Activated CD4-positive, alpha-beta T cell treated with anti-CD3 and anti-CD28 coated beads for 1 hour (primary cell): ENCODE data around the gene CHST5.

Experiments
- DNase-seq: peaks from one replicate; pipeline ENCODE4 v3.0.0-alpha.2; 2020

Gene CHST5

DNA sequence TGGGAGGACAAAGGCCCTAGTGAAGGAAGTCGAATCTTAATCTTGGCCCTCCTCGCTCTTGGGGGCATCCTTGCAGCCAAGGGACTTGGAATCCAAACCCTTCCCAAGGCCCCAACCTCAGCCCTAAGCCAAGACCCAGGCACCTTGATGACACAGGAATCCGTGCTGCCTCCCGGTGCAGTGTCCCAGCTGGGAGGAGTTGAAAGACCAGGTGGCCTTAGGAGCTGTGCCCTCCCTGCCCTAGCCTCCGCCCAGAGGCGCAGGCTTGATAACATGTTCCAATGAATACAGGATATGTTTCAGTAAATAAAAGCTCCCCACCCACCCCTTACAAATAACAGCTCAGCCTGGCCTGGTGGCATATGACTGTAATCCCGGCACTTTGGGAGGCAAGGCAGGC lies at the start of gene CHST5:
CHST5 (minus strand) TSS at position 208 of the 400 bp plus-strand sequence. CDS start 5,724 bp downstream, outside the sequence.
- DNase-seq, result no peak

DNA sequence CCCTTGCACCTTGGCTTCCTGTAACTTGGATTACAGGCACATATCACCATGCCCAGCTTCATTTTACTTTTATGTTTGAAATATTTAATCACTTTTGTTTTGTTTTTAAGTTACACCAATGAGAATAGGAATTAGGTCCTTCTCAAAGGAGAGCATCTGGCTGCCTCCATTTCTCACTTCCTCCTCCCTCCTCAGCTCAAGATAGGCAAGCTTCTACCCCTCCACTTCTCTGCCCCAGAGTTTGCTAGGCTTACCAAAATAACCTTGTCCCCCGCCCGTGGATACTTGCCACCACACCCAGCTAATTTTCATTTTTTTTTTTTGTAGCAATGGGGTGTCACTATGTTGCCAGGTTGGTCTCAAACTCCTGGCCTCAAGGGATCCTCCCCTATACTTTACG lies 48.2 kb upstream of the CHST5 start:
- no peak for DNase-seq

DNA sequence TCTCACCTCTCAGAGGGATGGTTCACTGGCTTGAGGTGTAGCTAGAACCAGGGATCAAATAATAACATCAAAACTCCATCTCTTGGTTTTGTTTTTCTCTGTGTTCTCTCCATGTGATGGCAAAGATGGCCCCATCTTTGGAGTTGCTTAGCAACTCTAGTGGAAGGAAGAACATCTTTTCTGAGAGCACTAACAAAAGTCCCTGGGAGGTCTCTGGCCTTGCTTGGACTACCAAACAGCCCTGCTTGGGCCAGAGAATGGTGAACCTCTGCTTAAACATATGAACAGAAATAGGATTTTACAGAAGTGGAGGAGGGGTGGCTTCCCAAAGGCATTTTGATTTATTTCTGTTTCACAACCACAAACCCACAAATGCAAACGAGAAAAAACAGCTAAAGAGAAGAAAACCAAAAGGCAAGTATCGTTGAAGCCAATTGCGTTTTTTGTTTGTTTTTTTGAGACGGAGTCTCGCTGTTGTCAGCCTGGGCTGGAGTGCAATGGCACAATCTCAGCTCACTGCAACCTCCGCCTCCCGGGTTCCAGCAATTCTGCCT lies 43.5 kb upstream of the CHST5 start:
- DNase-seq, result no peak

DNA sequence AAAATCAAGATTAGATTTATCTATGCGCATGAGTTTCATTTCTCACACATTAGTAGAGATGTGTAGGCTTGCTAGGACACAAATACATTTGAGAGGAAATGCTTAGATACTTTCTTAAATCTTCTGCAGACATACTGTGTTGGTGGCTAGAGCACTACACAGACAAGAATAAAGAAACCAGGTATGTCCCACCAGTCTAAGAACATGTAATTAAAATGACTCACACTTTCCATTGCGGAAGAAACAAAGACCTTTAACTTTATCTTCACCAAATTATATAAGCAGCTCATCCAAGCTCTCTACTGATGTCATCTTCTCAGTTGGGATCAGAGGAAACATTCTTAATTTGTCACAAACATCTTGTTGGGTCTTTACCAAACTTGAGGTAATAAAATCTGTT lies 42.8 kb upstream of the CHST5 start:
- no peak for DNase-seq

DNA sequence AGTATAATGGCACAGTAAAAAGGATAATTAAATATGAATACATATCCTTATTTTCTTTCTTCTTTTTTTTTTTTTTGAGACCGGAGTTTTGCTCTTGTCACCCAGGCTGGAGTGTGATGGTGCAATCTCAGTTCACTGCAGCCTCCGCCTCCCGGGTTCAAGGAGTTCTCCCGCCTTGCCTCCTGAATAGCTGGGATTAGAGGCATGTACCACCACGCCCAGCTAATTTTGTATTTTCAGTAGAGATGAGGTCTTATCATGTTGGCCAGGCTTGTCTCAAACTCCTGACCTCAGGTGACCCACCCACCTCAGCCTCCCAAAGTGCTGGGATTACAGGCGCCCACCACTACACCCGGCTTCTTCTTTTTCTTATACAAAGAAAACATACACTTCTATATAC lies 42.3 kb upstream of the CHST5 start:
- DNase-seq, result no peak

DNA sequence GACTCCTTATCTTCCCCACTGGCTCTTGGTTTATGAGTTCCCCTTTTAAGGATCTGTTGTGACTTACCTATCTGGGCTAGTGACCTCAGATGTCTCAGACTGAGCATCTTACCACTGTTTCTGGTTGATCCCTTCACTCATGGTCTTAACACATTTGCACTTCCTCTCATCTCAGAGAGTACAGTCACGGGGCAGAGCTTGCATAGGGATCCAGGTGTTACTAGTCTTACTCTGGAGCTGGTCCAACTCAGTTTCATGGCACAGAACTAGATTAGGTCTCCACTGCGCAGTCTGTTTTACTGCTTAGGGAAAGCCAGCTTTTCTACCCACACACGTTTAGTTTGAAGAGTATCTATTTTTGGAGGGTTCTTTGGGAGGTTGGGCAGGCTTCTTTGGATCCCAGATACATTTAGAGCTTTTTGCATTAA lies 40.5 kb upstream of the CHST5 start:
- no peak for DNase-seq

DNA sequence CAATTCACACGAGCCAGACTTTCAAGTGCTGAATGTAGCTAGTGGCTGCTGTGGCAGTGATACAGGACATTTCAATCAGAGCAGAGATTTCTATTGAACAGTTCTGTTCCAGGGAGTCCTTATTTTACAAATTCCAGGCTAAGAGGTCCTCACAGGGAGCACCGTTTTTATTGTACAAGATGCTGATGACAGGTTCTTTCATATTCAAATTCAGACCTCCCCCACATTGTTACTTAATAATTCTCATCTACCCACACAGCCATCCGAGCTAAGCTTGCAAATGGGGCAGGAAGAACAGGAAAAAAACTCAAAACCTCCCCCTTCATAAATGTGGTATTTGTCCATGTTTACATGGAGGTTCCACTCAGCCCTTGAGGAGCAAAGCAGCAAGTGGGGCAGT lies 40.0 kb upstream of the CHST5 start:
- no peak for DNase-seq

DNA sequence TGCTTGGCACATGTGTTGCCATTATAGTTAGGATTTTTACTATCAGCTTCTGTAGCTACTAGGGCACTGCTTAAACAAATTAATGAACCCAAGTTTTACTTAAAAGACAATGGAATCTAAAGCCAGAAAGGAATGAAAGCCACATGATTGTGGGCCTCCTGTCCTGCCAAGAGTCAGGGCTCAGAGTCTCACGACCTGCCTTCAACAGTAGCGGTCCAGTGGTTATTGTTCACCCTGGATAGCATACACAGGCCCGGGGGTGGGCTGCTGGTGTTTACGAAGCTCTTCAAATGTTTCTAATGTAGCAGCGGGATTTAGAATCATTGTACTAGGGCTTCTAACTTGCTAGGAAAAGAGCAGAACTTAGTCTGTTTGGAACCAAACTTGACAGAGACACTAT lies 38.0 kb upstream of the CHST5 start:
- no peak for DNase-seq

DNA sequence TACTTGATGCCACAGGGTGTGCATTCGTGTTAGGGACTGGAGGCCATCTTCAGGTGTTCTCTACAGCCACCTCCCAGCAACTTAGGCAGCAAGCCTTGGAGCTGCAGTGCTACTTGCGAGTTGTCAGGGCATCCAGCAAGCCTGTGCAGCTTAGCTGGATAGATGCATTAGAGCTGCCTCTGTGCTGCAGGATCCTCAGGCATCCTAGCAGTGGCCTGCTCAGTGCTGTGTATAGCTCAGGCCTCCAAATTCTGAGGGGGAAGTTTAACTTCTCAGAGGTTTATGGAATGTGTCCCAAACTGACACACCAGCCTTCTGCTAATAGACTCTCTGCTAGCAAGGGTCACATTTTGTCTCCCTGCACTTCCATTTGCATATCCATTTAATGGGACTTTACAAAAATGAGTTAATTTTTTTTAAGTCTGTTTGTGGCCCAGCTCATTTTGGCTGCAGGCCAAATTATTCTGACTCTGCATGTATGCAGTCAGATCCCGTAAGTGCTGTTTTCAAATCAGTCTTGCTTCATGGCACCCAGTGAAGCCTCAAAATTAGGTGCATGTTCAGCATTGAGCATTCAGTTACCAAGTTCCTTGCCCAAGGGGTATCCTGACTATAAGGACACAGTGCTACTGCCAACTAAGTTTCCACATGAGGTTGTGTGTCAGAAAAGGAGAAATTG lies 37.1 kb upstream of the CHST5 start:
- DNase-seq, result no peak

DNA sequence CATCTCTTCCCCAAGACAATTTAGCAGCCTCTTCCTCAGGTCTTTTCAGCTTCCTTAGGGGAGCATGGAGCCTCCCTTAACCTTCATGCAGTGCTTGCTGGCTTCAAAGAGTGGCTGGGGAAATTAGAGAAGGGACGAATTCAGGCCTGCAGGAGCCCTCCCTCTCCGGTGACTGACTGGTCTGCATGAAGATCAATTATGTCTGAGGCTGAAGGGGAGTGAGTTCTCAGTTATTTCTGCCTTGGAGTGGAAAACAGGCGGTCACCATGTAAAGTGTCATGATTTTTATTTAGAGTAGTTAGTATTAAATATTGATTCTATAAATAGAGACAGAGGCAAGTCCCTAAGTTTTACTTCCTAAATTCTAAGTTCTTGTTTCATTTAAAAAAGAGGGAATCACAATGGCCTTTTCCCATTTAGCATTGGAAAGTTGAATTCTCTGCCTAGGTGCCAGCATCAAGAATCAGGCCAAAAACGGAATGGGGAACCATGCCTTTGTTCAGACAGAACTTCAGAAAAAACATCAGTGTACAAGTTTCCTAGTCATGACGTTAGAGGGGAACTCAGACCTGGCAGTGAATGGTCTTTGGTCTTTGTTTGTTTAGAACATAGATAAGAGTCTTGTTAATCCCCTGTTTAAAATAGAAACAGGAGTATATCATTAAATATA lies 34.6 kb upstream of the CHST5 start:
- no peak for DNase-seq

DNA sequence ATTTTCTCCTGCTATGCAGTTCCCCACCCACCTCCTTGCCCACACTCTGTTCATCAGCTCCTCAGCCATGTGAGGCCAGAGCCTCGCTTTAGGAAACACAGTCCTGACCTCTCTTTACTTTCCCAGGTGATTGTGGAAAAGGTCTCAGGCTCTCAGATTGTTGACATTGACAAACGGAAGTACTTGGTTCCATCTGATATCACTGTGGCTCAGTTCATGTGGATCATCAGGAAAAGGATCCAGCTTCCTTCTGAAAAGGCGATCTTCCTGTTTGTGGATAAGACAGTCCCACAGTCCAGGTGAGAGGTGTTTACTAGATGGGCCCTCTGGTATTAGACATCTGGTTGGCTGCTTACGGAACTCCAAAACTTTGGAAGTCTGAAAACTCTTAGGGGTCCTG lies 32.0 kb upstream of the CHST5 start:
- DNase-seq, result no peak

DNA sequence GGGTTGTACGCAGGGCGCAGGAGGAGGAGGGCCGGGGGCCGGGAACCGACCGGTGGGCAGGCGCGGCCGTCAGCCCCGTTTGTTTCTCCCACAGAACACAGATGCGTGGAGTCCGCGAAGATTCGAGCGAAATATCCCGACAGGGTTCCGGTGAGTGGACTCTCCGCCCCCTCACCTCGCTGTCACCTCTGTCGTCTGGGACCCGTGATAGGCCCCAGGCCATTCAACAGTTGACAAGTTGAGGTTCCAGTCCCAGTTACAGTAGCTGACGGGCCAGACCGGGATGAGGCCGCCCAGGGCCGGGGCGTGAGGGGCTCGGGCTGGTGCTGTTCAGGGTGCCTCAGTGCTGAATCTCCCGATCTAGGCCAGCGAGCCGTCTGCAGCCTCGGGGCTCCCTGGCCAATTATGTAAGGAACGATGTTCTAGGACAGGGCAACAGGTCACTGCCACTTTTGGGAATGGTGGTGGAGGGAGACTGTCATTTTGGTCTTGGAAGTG lies 30.9 kb upstream of the CHST5 start:
- no peak for DNase-seq

DNA sequence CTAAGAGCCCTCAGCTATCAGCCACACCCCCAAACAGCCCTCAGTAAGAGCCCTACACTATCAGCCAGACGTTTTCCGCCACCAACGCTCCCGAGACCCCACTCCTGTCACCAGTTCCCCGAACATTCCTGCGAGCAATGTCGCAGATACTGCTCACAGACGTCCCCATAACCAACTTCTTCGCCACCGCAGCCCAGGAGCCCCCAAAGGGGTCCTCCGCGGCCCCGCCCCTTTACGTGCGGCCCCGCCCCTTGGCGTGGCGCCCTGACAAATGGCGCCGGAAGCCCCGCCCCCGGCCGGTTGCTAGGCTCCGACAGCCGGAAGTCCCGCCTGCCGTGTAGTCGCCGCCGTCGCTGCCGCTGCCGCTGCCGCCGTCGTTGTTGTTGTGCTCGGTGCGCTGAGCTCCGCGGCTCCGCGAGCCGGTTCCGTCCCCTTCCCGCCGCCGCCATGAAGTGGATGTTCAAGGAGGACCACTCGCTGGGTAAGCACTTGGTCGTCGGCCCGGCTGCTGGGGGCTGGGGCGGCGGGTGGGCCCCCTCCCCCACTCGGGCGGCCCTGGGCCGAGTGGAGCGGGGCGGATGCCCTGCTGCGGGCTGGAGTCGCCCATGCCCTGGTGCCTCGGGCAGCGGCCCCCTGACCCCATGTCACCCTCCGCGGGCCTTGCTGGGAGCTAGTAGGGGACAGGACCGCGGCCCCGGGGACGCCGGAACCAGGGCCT lies 30.3 kb upstream of the CHST5 start, which contains the start of gene GABARAPL2:
GABARAPL2 (plus strand) TSS at position 340 of the 718 bp plus-strand sequence; CDS start at position 448, 108 bp downstream.
- DNase-seq, result peak; percentile 86

DNA sequence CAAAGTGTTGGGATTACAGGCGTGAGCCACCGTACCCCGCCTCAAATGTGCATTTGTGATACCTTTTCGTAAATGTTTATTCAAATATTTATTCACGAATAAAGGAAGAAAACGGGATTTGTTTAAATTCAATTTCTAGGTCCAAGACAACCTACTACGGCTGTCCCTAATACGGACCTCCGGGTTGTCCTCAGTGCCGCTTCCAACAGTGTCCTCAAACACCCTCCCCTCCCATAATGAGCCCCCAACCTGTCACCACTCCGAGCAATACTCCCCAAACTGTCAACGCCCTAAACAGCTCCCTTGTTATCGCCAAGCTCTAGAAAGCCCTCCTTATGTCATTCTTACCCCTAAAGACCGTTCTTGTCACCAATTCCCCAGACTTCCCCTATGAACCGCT lies 29.7 kb upstream of the CHST5 start:
- no peak for DNase-seq

DNA sequence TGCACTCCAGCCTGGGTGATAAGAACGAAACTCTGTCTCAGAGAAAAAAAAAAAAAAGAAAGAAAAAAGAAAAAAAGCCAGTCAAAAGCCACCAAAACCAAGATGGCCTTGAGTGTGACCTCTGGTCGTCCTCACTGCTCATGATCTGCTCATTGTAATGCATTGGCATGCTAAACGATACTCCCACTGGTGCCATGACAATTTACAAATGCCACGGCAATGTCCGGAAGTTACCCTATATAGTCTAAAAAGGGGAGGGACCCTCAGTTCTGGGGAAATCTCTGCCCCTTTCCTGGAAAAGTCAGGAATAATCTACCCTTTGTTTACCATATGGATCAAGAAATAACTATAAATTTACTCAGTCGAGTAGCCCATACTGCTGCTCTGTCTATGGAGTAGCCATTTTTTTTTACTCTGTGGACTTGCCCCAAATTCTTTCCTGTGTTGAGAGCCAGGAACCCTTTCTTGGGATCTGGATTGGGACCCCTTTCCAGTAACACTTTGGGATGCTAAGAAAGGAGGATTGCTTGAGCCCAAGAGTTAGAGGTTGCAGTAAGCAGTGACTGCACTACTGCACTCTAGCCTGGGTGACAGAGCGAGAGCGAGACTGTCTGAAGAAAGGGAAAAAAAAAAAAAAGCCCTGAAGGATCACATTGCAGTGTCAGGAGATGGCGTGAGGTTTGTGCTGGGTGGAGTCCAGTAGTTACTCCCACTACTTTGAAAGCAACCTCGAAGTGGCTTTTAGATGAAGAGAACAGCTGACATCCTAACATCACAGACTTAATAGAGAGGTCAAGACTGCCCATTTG lies 23.9 kb upstream of the CHST5 start:
- no peak for DNase-seq

DNA sequence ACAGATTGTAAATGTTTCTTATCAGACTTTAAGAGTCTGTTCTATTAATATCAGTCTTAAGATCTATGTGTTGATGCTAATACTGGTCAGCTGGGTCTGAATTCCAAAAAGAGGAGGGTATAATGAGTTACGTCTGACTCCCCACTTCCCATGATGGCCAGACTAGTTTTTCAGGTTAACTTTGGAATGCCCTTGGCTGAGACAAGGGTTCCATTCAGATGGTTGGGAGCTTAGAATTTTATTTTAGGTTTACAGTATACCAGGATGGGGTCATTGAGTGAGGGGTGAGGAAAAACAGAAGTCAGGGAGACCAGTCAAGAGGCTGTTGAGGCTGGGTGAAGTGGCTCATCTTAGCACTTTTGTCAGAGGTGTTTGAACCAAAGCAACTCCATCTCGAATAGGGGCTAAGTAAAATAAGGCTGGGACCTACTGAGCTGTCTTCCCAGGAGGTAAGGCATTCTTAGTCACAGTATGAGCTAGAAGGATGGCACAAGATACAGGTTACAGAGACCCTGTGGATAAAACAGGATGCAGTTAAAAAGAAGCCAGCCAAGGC lies 23.0 kb upstream of the CHST5 start:
- no peak for DNase-seq

DNA sequence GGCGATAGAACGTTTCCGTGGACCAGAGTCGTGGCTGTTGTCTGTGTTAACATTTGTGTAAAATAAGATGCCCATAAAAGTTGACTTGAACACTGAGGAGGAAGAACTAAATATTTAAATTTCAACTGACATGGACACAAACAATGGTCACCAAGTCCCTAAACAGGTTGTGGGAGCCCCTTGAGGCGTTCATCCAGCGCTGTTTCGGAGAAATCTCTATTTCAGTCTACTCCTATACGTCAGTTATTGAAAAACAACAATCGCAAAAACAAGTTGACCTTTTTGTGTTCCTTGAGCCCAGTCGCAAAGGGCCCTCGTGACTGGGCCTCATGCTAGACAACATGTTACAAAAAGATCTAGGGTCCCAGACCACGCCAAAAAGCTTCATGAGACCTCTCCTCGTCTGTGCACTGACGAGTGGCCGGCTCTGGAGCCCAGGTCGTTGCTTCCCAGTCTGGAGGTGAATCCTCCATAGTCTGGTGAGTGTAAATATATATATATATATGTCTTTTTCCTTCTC lies 20.6 kb upstream of the CHST5 start:
- DNase-seq, result no peak

DNA sequence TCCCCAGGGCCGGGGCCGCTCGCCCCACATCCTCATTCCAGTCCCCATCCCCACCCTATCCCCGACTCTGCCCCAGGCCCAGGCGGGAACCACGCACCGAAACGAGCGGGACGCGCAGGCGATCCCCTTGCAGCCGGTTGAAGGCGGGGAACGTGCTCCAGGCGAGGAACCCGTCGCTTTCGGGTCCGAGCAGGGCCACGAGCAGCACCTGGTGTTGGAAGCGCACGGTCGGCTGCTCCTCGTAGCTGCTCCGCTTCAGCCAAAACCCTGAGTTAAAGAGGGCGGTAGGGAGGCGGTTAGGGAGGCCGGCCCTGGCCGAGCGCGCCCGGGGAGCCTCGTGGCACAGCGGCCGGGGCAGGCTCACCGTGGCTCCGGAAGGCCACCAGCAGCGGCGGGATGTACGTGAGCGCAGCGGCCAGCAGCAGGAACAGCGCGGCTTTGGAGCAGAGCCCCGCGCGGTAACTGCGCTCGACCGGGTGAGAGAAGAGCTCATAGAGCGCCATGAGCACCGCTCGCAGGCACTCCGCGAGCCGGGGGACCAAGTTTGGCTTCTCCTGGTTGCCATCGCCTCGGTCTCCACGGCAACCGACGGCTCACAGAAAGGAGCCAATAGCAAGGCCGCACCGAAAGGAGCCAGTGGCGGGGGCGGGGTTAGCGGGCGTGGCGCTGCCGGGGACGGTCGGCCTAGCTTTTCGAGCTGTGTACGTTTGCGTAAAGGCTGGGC lies 20.0 kb upstream of the CHST5 start, which contains the start of gene TMEM231:
TMEM231 (minus strand) TSS at position 546 of the 724 bp plus-strand sequence; CDS start at position 503, 43 bp downstream.
- DNase-seq, result peak; percentile 94

DNA sequence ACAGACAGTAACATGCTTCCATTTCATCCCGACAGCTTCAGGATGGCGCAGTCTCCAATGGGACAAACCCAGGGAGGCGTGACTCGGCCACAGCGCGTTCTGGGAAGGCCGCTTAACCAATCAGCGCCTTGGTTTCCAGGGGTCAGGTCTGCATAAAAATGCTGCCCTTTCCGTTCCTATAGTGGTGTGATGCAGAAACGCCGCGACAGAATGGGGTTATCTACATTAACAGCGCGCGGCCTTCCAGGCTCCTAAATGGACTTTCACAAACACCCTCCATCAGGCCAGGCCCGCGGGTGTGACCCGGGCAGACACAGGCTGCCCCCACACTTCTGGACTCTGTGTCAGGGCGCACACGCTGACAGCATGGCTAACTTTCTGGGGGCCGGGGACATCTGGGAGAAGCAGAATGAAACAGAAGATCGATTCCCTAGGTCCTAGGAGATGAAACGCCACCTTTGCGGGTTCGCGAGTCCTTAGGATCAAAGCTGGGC lies 19.4 kb upstream of the CHST5 start:
- no peak for DNase-seq

DNA sequence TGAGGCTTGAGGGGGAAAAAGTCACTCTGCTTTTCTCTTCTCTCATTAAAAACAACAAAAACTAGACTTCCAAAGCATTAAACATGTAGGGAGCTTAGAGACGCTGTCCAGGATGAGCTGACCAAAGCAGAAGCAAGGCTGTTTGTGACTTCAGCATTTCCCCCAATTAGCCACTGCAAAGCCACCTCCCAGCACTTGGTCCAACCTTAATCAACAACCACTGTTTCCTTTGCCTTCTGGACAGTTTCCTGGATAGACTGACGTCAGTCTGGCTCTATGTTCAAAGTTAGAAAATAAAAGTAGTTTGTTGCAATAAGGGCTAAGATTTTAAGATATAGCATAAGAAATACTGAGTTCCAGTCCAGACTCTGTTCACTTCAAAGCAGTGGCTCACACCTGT lies 17.0 kb upstream of the CHST5 start:
- DNase-seq, result no peak

DNA sequence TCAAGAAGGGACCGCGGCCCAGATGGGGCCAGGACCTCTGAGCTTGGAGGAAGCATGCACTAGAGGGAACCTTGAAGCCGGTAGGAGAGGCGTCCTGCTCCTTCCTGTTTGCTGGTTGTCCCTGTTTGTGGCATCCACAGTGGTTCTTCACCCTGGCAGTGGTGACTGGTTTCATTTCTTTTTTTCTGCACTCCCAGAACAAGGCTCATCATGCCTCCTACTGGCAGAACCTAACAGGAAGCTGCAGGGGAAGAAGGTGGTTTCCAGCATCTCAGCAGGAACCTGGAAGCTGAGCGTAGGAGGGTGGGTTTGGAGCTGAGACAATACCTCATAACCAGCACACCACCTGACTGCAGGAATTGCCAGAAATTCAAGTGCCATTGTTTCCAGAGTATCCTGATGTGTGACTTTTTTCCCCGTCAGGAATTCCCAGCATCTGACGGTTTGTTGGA lies 14.3 kb upstream of the CHST5 start:
- DNase-seq, result no peak
